SU-DHL-6 (cell line): ENCODE data around the gene CST4.
"Not testable (repeated sequence)": the region's sequence is repeated elsewhere in the genome, so short reads cannot be mapped to it uniquely, and the experiment has no call there.

Source experiments
- CTCF ChIP-seq: fragments of 200-600 bp; sonication (generic); IDR thresholded peaks from one replicate; pipeline ENCODE4 v1.5.1; 2017; ENCODE audit warnings: antibody characterized with exemption, mild to moderate bottlenecking, low read length, moderate library complexity; ENCODE audit not compliant: insufficient read depth, poor library complexity, severe bottlenecking
- EZH2phosphoT487 ChIP-seq: fragments of 200-600 bp; sonication (generic), shearing (Covaris generic); conservative IDR thresholded peaks from 2 replicates; pipeline ENCODE4 v1.6.1; 2018; ENCODE audit warnings: mild to moderate bottlenecking, antibody characterized with exemption, low read length, moderate library complexity, mixed read lengths

GRCh38 chr20:23664046-23664445, 24.8 kb downstream of the CST4 start:
- TF ChIP-seq EZH2phosphoT487, CTCF: not testable (repeated sequence)
